ENCODE results near the gene SERPINA6. TPM values are rescaled to one million over a fixed set of nuclear protein-coding genes. Genes with fewer than 3 reads are reported as not detected.

The SERPINA6 gene, protein sequence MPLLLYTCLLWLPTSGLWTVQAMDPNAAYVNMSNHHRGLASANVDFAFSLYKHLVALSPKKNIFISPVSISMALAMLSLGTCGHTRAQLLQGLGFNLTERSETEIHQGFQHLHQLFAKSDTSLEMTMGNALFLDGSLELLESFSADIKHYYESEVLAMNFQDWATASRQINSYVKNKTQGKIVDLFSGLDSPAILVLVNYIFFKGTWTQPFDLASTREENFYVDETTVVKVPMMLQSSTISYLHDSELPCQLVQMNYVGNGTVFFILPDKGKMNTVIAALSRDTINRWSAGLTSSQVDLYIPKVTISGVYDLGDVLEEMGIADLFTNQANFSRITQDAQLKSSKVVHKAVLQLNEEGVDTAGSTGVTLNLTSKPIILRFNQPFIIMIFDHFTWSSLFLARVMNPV
- not detected in 2 replicates for total RNA-seq

DNA sequence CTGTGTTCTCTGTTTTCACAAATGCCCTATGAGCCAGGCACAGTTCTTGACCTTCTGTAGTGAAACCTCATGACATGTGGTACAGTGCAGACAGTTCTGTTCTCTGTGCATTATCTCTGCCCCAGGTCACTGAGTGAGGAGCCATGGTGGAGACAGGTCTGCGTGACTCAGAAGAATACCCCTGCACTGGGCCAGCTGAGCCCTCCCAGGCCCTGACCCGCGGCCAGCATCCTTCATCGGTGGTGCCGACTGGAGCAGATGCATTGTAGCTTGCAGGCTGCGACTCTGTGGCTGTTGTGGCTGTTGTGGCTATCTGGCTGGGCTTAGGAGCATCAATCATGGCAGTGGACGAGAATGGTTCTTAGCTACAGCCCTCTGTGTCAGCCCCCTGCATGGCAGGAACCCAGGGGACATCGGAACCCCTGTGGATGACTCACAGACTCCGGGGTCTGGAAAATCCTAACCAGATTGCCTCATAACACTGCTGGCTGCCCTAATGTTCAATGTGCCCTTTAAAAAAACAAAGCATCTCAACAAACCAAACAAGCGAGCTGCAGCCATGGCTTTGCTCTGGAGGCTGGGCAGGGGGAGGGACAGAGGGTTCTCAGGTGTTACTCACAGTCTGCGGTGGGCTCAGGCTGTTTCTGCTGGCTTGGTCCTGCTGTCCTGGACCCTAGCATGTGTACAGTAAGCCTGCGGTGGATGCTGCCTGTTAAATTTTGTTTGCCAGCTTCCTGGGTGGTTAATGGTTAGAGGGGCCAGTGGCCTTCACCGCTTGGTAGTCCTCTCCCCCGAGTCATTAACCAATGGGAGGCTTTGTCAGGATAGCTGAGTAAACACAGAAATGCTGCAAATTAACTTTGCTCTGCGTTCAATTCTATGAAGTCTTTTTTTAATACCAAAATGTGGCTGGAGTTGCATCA, at the start of gene SERPINA6:
Gene SERPINA6 (minus strand): TSS at position 689 of the 923 bp plus-strand sequence. CDS start 8,688 bp downstream, outside the sequence.

GRCh38 chr14:94366146-94366915, 43.2 kb upstream of the SERPINA6 start, which contains the start of gene SERPINA2:
Gene SERPINA2, minus strand, starts transcription at chr14:94366698.

GRCh38 chr14:94292872-94293577, 30.1 kb downstream of the SERPINA6 start, which contains the start of gene SERPINA10:
Gene SERPINA10, minus strand, starts transcription at chr14:94293268. Its CDS starts 2,675 bp downstream, at chr14:94290593.

Other genes with a start within 250 kb of the SERPINA6 start
- gene DDX24, start 242.1 kb downstream of the SERPINA6 start, total RNA-seq = 96.1 and 108 TPM in 2 replicates
- gene IFI27L1, start 242.0 kb downstream of the SERPINA6 start, total RNA-seq = 14.9 and 27.1 TPM in 2 replicates
- gene IFI27, start 212.6 kb downstream of the SERPINA6 start, total RNA-seq = 748 and 4,526 TPM in 2 replicates
- 84.1 and 85.7 TPM in 2 replicates for gene IFI27L2, start 193.7 kb downstream of the SERPINA6 start, total RNA-seq
- under 0.01 TPM in 2 replicates for gene PPP4R4, start 149.0 kb downstream of the SERPINA6 start, total RNA-seq
- not detected in 2 replicates for gene SERPINA10, start 30.1 kb downstream of the SERPINA6 start, total RNA-seq
- gene SERPINA2, start 43.4 kb upstream of the SERPINA6 start, total RNA-seq = not detected in 2 replicates
- gene SERPINA1, start 65.3 kb upstream of the SERPINA6 start, total RNA-seq = not detected in 2 replicates
- gene SERPINA11, start 129.5 kb upstream of the SERPINA6 start, total RNA-seq = not detected in 2 replicates
- gene SERPINA9, start 152.9 kb upstream of the SERPINA6 start, total RNA-seq = not detected in 2 replicates
- gene SERPINA12, start 186.1 kb upstream of the SERPINA6 start, total RNA-seq = not detected in 2 replicates
- not detected in 2 replicates for gene SERPINA4, start 238.1 kb upstream of the SERPINA6 start, total RNA-seq